Medulla oblongata (tissue), 1 donor: Measurements from ENCODE around the gene IQSEC1.

Source experiments
- DNase-seq: peaks from one replicate; pipeline ENCODE4 v3.0.0-alpha.2; 2015; ENCODE audit errors: extremely low spot score

IQSEC1 gene

GRCh38 chr3:12968541-12968940, 104.7 kb downstream of the IQSEC1 start:
- DNase-seq = no peak

GRCh38 chr3:12967606-12968351, 105.5 kb downstream of the IQSEC1 start:
- peak; percentile 84 for DNase-seq

GRCh38 chr3:12966847-12967605, 106.2 kb downstream of the IQSEC1 start:
- DNase-seq = peak; percentile 41

GRCh38 chr3:12965999-12966846, 107.0 kb downstream of the IQSEC1 start:
- DNase-seq = peak; percentile 33

- DNase-seq = peak; percentile 10
These were observed 108.3 kb downstream of the IQSEC1 start for GRCh38 chr3:12964711-12965612.

- DNase-seq = no peak
These were observed 109.1 kb downstream of the IQSEC1 start for GRCh38 chr3:12963922-12964701.

- no peak for DNase-seq
These were observed 109.9 kb downstream of the IQSEC1 start for GRCh38 chr3:12963231-12963896.

- DNase-seq = no peak
These were observed 110.9 kb downstream of the IQSEC1 start for GRCh38 chr3:12962292-12962691.

GRCh38 chr3:12961697-12962036, 111.6 kb downstream of the IQSEC1 start:
- no peak for DNase-seq

GRCh38 chr3:12961007-12961696, 112.1 kb downstream of the IQSEC1 start:
- DNase-seq = no peak

GRCh38 chr3:12960497-12960896, 112.7 kb downstream of the IQSEC1 start:
- no peak for DNase-seq

- DNase-seq = peak; percentile 61
These were observed 113.3 kb downstream of the IQSEC1 start for GRCh38 chr3:12959838-12960378.

- no peak for DNase-seq
These were observed 113.8 kb downstream of the IQSEC1 start for GRCh38 chr3:12959410-12959809.

GRCh38 chr3:12957824-12958792, 115.1 kb downstream of the IQSEC1 start:
- no peak for DNase-seq

GRCh38 chr3:12957339-12957738, 115.9 kb downstream of the IQSEC1 start:
- no peak for DNase-seq

- DNase-seq = no peak
These were observed 116.9 kb downstream of the IQSEC1 start for GRCh38 chr3:12956316-12956660.

GRCh38 chr3:12955651-12956315, 117.4 kb downstream of the IQSEC1 start:
- no peak for DNase-seq
